Esophagus squamous epithelium (tissue), 5 donors: ENCODE data around the gene CCR5. TPM values are rescaled to one million over a fixed set of nuclear protein-coding genes. Genes with fewer than 3 reads are reported as not detected.

Source experiments
- DNase-seq: peaks from one replicate; lab custom pipeline; 2025; lab: John Stamatoyannopoulos, UW
- H3K27ac ChIP-seq, 4 donors: fragments of 200-600 bp; sonication (generic); one replicate each; pipeline ENCODE4 v1.5.1; 2016 to 2019; ENCODE audit warnings: mild to moderate bottlenecking in 1 of 4
- H3K27me3 ChIP-seq, 4 donors: fragments of 200-600 bp; sonication (generic); 1 replicate in 3 of 4; 2 replicates in 1 of 4; pipeline versions ENCODE4 v1.5.1 to v1.6.0; 2017 to 2021; ENCODE audit warnings: antibody characterized with exemption in 1 of 4
- H3K36me3 ChIP-seq, 3 donors: fragments of 200-600 bp; sonication (generic); one replicate each; pipeline ENCODE4 v1.5.1; 2016 to 2019
- H3K4me1 ChIP-seq, 3 donors: fragments of 200-600 bp; sonication (generic); one replicate each; pipeline ENCODE4 v1.5.1; 2017 to 2019
- H3K4me3 ChIP-seq, 4 donors: fragments of 200-600 bp; sonication (generic); 1 replicate in 3 of 4; 2 replicates in 1 of 4; pipeline ENCODE4 v1.5.1; 2016 to 2019; ENCODE audit warnings: mild to moderate bottlenecking in 2 of 4, moderate library complexity in 1 of 4
- H3K9me3 ChIP-seq, 3 donors: fragments of 200-600 bp; sonication (generic); one replicate each; pipeline ENCODE4 v1.5.1; 2016 to 2019
- POLR2A ChIP-seq, 4 donors: fragments of 450-650 bp; IDR thresholded peaks; one replicate each; pipeline ENCODE4 v1.6.1; 2017; ENCODE audit warnings: antibody characterized with exemption in 4 of 4, mild to moderate bottlenecking in 4 of 4, moderate library complexity in 3 of 4
- WGBS, 2 donors: methylation state at CpG; one replicate each; pipeline ENCODE4 v1.1.5; 2018; 5-methylcytosine and 5-hydroxymethylcytosine counted together
- intact Hi-C: fragments of 100-400 bp; cut with DNase I; formaldehyde crosslinking; loops from one replicate; pipeline ENCODE4 v1.15.0; 2022
- total RNA-seq, 4 donors: library from RNA; depleted of rRNA; stranded (reverse); fragments of >200 nt; gene quantifications; one replicate each; pipeline ENCODE4 v1.1.0, GENCODE V29; 2016
- TF ChIP-seq, protein P1 (sequence below), 6 experiments: fragments of 450-650 bp in 4 of 6; fragments of 200-600 bp in 2 of 6; sonication (generic) in 2 of 6; IDR thresholded peaks; one replicate each; pipeline ENCODE4 v1.5.1; 2016 to 2019; ENCODE audit warnings: antibody characterized with exemption in 6 of 6, mild to moderate bottlenecking in 4 of 6, moderate library complexity in 4 of 6
- donor health status: DM: yes; HTN: yes; CAD: no.

Gene CCR5
- total RNA-seq, 4 donors from 2014 or later = 0.61 to 2.5 (median 0.93) TPM

DNA sequence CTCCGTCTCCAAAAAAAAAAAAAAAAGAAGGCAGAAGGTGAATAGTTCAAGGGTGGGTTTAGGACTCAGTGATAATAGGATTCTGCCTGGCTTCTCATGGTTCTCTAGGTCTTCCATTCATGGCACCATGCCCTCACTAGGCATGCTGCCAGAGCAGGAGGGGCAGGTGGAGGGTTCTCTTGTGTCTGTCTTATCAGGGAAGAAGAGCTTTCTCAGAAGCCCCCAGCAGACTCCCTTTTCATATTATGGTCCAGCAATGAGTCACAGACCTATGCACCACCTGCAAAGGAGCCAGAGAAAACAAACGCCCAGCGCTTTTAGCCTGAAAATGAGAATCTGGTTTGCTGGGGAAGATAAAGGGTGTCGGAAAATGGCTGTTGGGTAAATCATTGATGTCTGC, 13.8 kb upstream of the CCR5 start:
- Histone ChIP-seq H3K4me3 (no peak overlapping the region), H3K4me1 (peaks cover 0 to 32% (median 0%) of the 10 kb centered on the region in 3 donors), H3K9me3 (no peaks in the 10 kb centered on the region), H3K27ac (no peak overlapping the region), H3K36me3 (no peaks in the 10 kb centered on the region), H3K27me3 (peaks cover 0 to 58% (median 0%) of the 10 kb centered on the region in 4 donors)
- intact Hi-C loops = no loop called here
- no peak for DNase-seq
- 66 to 93% methylated on average over 4 of the region's 4 CpGs for WGBS, 2 donors
- TF ChIP-seq POLR2A (IDR thresholded peaks at IDR 0.05) = no peak
- TF ChIP-seq, protein P1, sequence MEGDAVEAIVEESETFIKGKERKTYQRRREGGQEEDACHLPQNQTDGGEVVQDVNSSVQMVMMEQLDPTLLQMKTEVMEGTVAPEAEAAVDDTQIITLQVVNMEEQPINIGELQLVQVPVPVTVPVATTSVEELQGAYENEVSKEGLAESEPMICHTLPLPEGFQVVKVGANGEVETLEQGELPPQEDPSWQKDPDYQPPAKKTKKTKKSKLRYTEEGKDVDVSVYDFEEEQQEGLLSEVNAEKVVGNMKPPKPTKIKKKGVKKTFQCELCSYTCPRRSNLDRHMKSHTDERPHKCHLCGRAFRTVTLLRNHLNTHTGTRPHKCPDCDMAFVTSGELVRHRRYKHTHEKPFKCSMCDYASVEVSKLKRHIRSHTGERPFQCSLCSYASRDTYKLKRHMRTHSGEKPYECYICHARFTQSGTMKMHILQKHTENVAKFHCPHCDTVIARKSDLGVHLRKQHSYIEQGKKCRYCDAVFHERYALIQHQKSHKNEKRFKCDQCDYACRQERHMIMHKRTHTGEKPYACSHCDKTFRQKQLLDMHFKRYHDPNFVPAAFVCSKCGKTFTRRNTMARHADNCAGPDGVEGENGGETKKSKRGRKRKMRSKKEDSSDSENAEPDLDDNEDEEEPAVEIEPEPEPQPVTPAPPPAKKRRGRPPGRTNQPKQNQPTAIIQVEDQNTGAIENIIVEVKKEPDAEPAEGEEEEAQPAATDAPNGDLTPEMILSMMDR (IDR thresholded peaks at IDR 0.05) = no peak

GRCh38 chr3:46358466-46358865, 12.3 kb upstream of the CCR5 start:
- intact Hi-C loops = no loop called here
- Histone ChIP-seq H3K9me3 (no peaks in the 10 kb centered on the region), H3K4me1 (peaks cover 0 to 32% (median 0%) of the 10 kb centered on the region in 3 donors), H3K4me3 (no peak overlapping the region), H3K27ac (no peak overlapping the region), H3K36me3 (no peaks in the 10 kb centered on the region), H3K27me3 (peaks cover 0 to 44% (median 0%) of the 10 kb centered on the region in 4 donors)
- DNase-seq = no peak
- 81 to 84% methylated on average over 6 of the region's 6 CpGs for WGBS, 2 donors
- TF ChIP-seq, protein P1 (IDR thresholded peaks at IDR 0.05) = no peak
- no peak for TF ChIP-seq POLR2A (IDR thresholded peaks at IDR 0.05)

GRCh38 chr3:46359733-46360493, 10.8 kb upstream of the CCR5 start:
- Histone ChIP-seq H3K27ac (peak overlapping the region in 3 of 4 donors; percentile 3 to 54 (median 51)), H3K4me3 (peak overlapping the region in 1 of 4 donors; percentile 21), H3K36me3 (no peaks in the 10 kb centered on the region), H3K9me3 (no peaks in the 10 kb centered on the region), H3K27me3 (peaks cover 0 to 37% (median 0%) of the 10 kb centered on the region in 4 donors), H3K4me1 (peaks cover 0 to 32% (median 0%) of the 10 kb centered on the region in 3 donors)
- DNase-seq = no peak
- intact Hi-C loops = no loop called here
- 19% methylated on average over 11 of the region's 11 CpGs for WGBS, 2 donors
- no peak for TF ChIP-seq POLR2A (IDR thresholded peaks at IDR 0.05)
- TF ChIP-seq, protein P1 (IDR thresholded peaks at IDR 0.05) = no peak

- H3K36me3 ChIP-seq = no peaks in the 10 kb centered on the region
- 66 to 84% methylated on average over 6 of the region's 6 CpGs for WGBS, 2 donors
- DNase-seq = no peak
- TF ChIP-seq, protein P1 (IDR thresholded peaks at IDR 0.05) = no peak
- no peak for TF ChIP-seq POLR2A (IDR thresholded peaks at IDR 0.05)
- H3K27me3 ChIP-seq = peaks cover 0 to 30% (median 0%) of the 10 kb centered on the region in 4 donors
- no peak overlapping the region for H3K4me3 ChIP-seq
- intact Hi-C loops = no loop called here
- H3K27ac ChIP-seq = peak overlapping the region in 2 of 4 donors; percentile 26 to 54
- no peaks in the 10 kb centered on the region for H3K9me3 ChIP-seq
- H3K4me1 ChIP-seq = peaks cover 0 to 31% (median 0%) of the 10 kb centered on the region in 3 donors
Measured at GRCh38 chr3:46360907-46361306, 9.8 kb upstream of the CCR5 start.
